SK-N-MC (cell line): ENCODE measurements around the gene IRX6.

ENCODE experiments used
- DNase-seq: peaks from one replicate; pipeline ENCODE4 v3.0.0-alpha.2; 2011; ENCODE audit warnings: low read depth, low spot score
- H3K27ac ChIP-seq: fragments of 200-600 bp; sonication (generic); 2 replicates; pipeline ENCODE4 v1.5.1; 2016; ENCODE audit warnings: mixed run types
- H3K36me3 ChIP-seq: fragments of 200-600 bp; sonication (generic); 2 replicates; pipeline ENCODE4 v1.6.1; 2017; ENCODE audit warnings: antibody characterized with exemption, low read length, mixed read lengths; ENCODE audit not compliant: insufficient read depth
- H3K4me3 ChIP-seq: fragments of 200-600 bp; sonication (generic); 2 replicates; pipeline ENCODE4 v1.5.1; 2016
- H3K9ac ChIP-seq: fragments of 200-600 bp; sonication (generic); 2 replicates; pipeline ENCODE4 v1.8.0; 2017; ENCODE audit warnings: mixed run types, mixed read lengths; ENCODE audit not compliant: insufficient read length
- H3K9me3 ChIP-seq: fragments of 200-600 bp; sonication (generic); 2 replicates; pipeline ENCODE4 v1.6.1; 2017; ENCODE audit warnings: low read depth, mild to moderate bottlenecking, antibody characterized with exemption, low read length, moderate library complexity, mixed read lengths
- EZH2 ChIP-seq: fragments of 200-600 bp; sonication (generic); IDR thresholded peaks from one replicate; pipeline ENCODE4 v1.6.1; 2017; ENCODE audit warnings: antibody characterized with exemption
- FOXP2 ChIP-seq: optimal IDR thresholded peaks from 2 replicates; pipeline ENCODE3; 2011; ENCODE audit warnings: mild to moderate bottlenecking, moderate library complexity; ENCODE audit not compliant: insufficient read depth; ENCODE audit errors: extremely low read length, control extremely low read depth
- POLR2AphosphoS5 ChIP-seq: IDR thresholded peaks from 2 replicates; pipeline ENCODE4 v1.6.1; 2012; ENCODE audit warnings: mild to moderate bottlenecking, low read depth, low read length, borderline replicate concordance

Gene IRX6

DNA sequence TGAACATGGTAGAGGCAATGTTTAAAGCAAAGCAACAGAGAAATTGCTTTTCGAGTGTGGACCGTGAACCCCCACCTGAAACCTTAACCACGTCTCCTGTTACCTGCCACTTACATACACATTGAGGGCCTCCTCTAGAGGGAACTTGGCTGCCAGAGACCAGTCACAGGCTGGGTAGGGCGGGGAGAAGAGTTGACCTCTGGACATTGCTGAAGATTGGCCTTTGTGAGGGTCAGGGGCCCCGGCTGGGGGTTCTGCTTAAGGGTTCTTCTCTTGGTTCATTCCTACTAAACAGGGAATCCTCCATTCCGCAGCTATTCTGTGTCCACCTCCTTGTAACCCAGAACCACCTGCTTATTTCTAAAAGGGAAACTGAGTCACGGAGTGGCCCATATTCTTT is 53.8 kb downstream of the IRX6 start:
- no peaks in the 10 kb centered on the region for H3K36me3 ChIP-seq
- H3K9ac ChIP-seq: no peak overlapping the region
- no peak overlapping the region for H3K4me3 ChIP-seq
- DNase-seq: no peak
- H3K27ac ChIP-seq: no peak overlapping the region
- no peak for TF ChIP-seq FOXP2
- no peak for TF ChIP-seq EZH2
- TF ChIP-seq POLR2AphosphoS5: no peak
- H3K9me3 ChIP-seq: no peaks in the 10 kb centered on the region

DNA sequence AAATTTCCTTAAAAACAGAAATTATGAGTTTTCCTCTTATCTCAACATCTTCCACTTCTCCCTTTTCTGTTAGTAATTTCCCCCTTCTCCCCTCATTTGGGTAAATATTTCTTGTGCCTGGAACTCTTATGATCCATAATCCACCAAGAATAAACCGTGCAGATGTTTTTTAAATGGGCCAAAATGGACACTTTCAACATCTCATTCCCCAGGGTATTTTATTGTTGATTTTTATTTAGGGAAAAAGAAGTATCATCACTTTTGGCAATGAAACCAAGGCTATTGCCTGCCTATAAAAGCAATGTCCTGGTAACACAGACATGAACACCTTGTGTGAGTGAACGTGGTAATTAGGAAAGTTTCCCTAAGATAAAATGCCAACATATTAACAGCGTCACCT is 54.6 kb downstream of the IRX6 start:
- H3K9me3 ChIP-seq: no peaks in the 10 kb centered on the region
- H3K9ac ChIP-seq: no peak overlapping the region
- TF ChIP-seq EZH2 (no peak), FOXP2 (no peak), POLR2AphosphoS5 (no peak)
- no peak for DNase-seq
- H3K36me3 ChIP-seq: no peaks in the 10 kb centered on the region
- H3K27ac ChIP-seq: no peak overlapping the region
- H3K4me3 ChIP-seq: no peak overlapping the region

DNA sequence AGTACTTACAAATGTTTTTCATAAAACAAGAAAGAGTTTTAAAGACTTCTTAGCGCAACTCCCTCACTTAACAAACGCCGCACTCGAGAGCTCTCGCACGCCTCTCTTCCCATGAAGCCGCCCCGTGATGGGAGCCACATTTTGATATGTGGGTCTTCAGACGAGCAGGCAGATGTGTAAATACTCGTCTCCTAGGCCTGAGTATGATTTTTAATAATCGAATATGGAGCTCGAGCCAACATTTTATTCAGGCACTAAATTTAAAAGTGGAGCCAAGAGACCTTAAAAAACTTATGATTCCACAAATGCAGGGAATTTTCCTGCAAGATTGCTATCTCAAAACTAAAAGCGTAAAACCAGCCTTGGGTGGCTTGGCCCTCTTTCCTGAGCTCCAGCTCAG is 55.4 kb downstream of the IRX6 start:
- no peak overlapping the region for H3K4me3 ChIP-seq
- no peak overlapping the region for H3K27ac ChIP-seq
- no peaks in the 10 kb centered on the region for H3K36me3 ChIP-seq
- no peaks in the 10 kb centered on the region for H3K9me3 ChIP-seq
- TF ChIP-seq EZH2: no peak
- no peak for TF ChIP-seq POLR2AphosphoS5
- TF ChIP-seq FOXP2: no peak
- no peak overlapping the region for H3K9ac ChIP-seq
- no peak for DNase-seq

DNA sequence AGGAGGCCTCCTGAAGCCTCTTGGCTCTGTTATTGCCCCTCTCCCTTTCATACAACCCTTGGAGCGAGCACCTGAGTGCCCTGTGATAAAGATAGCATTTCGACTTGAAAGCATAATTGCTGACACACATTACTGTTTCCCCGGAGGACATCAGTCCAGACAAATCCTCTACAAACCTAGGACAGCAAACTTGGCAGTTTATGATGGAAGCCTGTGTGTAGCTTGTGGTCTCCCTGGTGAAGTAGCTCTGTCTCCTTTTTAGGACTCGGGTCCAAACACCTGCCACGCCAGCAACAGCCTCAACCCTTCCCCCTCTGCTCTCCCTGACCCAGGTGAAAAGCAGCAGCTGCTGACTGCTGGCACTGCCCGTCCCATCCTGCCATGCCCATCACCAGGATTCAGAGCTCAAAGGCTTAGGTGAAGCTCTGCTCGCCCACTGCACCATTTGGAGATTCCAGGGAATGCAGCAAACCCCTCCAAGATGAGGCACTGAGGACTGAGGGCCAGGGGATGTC is 55.9 kb downstream of the IRX6 start:
- Histone ChIP-seq H3K27ac (no peak overlapping the region), H3K9me3 (no peaks in the 10 kb centered on the region), H3K4me3 (no peak overlapping the region), H3K36me3 (no peaks in the 10 kb centered on the region), H3K9ac (no peak overlapping the region)
- no peak for DNase-seq
- no peak for TF ChIP-seq EZH2
- TF ChIP-seq POLR2AphosphoS5: no peak
- no peak for TF ChIP-seq FOXP2
